HK-2 (cell line): ENCODE data around the gene COL2A1.

Experiments
- DNase-seq: peaks from one replicate; pipeline ENCODE4 v3.0.0-alpha.2; 2018; ENCODE audit not compliant: unreplicated experiment

The COL2A1 gene

DNA sequence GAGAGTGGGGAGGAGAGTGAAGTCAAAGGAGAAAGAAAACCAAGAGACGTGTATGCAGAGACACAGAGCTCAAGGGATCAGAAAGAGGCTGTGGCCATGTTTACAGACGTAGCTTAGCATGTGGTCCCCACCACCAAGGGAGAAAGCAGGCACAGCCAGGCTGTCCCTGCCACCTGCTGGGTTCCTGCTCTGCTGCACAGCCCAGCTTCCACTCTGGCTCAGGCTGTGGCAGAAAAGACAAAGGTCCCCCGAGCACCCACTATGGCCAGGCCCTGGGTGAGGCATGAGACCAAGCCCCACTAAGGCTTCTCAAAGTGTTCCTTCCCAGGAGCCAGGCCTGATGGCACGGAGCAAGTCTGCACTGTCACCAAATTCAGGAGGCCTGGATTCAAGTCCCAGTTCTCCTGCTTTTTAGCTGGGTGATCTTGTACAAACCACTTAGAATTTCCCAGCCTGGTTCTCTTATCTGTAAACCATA, 25.9 kb upstream of the COL2A1 start:
- no peak for DNase-seq

DNA sequence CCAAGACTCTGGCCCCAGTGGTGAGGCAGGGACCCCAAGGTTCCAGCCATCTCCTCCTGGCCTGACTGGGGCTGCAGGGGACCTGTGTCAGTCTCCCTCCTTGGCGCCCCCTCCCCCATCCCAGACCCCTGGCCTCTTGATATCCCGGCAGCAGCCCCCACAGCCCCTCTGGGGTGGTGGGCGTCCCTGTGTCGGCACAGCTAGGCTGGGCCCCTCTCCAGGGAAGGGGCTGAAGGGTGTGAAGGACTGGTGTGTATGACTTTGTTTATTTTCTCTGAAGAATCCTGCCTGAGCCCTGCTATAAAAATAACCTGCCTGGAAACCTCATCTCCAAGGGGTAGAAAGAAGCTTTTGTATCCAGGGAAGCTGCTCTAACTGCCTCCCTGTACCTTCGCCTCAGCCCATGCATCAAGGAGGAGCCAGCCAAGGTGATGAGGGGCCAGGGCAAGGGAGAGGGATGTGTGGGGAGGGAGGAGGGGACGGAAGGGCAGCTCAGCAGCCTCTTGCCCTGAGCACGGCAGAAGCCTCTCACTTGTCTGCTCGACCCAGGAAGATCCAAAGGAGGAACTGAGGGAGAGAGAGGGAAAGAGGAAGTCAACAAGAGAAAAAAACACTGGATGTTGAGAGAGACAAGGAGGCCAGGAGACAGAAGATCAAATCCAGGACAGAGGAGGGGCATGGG, 25.4 kb upstream of the COL2A1 start:
- no peak for DNase-seq

DNA sequence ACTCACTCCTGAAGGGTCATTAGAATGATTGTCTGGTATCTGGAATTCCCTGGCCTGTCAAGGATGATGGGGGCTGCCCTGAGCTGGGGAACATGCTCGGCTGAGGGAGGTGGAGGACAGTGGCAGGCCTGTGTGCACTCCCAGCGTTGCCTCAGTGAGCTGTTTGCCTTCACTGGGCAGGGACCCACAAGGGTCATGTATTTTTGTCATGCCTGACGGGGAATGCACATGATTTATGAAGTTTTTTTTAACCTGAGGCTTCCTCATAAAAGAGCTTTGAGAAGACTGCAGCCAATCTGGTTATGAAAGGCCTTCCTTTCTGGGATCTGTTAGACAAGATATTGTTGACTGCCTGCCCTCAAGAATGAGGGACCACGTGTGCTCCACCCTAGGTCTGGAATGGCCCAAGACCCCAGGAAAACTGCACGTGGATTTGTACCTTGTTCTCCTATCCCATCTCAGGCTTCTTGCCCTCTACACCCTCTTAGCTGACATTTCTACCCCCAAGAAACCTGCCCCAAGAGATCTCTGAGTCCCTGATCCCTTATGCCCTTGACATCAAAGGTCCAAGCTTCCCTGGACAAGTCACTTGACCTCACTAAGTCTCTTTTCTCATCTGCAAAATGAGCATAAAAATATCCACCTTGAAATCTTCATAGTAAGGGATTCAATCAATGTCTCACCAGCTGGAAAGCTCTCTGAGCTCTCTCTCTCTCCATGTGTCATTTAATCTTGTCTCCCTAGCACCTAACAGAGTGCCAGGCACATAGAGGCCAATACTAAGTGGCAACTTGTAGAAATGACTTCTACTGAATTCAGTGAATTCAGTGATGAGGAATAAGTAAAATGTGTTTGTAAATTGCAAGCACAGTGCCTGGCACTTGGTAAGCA, 24.5 kb upstream of the COL2A1 start:
- no peak for DNase-seq

DNA sequence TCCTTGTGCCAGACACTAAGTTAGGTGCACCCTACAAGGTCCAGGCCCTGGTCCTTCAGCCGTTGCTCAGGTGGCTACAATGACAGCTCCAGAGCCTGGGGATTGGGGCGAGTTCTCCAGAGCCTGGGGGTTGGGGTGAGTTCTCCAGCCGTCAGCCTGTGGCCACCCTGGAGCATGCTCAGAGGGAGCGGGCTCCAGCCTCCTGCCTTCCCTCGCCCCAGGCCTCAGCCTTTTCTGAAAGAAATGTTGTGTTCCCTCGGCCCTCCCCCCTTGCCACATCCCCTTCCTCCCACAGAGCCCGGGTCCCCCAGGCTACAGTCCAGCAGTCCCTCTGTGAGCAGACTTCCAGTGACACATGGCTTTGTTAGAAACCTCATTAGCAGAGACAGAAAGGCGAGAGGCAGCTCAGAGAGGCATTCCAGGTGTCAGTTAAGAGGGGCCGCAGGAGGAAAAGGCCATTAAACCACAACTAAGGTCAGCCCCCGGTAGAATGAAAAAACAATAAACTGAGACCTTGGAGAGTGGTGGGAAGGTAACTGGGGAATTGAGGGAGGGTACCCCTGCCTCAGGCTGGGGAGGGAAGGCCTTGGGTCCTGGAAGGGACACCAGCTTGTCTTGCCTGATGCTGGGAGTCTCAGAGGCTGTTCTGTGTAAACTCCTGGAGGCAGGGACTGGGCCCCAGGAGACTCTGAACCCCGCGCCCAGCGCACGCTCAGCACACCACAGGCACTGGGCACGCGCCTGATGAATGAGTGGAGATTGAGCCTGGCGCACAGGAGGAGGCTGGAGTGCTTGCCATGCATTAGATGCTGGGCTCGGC, 23.1 kb upstream of the COL2A1 start:
- DNase-seq, result no peak

DNA sequence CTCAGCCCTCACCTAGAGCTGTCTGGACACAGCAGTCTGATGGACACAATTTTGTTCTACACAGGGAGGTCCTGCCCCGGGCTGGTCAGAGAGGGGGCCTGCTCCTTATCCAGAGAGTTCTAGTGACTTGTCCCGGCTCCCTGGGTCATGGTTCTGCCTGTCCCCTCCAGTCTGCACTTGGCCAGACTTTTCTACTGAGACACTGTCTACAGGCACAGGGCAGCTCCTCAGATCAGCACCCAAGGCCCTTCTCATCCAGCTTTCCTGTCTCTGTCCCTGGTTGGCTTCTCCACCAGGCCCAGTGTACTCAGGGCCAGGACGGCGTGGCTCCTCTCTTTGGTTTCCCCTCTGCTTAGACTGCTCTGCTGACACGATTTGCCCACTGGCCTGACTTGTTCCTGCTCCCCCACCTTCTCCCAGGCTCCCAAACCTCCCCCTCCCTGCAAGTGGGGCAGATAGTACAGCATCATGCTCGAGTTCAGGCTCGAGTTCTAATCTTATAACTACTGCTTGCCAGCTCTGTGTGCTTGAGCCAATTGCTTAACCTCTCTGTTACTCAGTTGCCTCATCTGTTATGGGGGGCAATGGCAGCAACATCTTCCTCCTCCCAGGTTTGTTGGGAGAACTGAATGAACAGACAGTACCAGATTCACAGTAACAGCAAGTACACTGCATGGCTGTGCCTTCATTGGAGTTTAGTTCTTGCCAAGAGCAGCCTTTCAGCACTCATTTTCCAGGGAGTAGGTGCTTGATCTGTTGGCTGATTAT, 22.0 kb upstream of the COL2A1 start:
- DNase-seq, result no peak

DNA sequence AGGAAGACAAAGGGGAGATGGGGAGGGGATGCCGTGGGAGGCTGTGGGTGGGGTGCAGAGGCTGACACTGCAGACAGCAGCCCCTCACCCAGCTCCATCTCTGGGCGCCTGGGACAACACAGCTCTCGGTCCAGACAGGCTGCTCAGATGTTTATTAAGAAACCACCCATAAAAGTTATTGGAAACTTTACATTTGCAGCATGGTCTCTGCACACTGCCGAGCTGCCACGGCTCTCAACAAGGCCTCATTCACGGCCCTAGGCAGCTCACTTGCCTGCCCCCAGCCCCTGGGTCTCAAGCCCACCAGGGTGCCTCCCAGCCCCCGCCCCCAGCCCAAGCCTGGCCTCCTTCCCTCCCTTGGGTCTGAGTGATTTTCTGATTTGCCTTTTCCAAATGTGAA, 21.0 kb upstream of the COL2A1 start:
- no peak for DNase-seq

DNA sequence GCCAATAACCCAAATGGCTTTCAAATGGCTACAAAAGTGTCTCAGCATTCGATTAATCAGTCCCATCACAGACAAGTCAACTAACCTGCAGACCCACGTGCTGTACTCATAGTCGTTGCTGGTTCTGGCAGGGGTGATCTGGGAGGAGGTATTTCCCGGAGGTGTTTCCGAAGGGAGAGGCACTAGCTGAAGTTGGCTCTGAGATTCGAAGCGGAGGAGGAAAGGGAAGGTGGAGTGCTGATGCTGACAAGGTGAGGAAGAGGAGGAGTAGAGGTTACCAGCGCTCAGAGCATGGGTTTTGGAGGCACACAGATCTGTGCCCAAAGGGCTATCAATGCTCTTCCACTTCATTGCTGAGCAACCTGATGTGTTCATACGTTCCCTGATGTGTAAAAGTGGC, 20.5 kb upstream of the COL2A1 start:
- DNase-seq, result no peak

DNA sequence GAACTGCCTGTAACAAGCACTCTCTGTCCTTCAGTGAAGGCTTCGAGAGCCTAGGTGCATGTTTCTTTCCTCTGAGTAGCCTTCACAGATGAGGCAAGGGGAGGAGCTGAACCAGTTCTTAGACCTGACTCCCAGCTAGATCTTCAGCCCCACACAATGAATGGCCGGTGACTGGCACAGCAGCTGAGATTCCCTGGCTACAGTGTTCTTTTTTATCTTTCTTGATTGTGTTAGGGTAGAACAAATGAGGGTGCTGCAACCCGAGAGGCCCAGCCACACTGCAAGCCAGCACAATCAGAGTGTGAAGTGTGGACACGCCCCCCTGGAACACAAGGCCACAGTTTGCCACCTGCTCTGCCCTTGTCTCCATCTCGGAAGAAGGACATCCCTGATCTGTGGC, 19.1 kb upstream of the COL2A1 start:
- DNase-seq, result no peak

DNA sequence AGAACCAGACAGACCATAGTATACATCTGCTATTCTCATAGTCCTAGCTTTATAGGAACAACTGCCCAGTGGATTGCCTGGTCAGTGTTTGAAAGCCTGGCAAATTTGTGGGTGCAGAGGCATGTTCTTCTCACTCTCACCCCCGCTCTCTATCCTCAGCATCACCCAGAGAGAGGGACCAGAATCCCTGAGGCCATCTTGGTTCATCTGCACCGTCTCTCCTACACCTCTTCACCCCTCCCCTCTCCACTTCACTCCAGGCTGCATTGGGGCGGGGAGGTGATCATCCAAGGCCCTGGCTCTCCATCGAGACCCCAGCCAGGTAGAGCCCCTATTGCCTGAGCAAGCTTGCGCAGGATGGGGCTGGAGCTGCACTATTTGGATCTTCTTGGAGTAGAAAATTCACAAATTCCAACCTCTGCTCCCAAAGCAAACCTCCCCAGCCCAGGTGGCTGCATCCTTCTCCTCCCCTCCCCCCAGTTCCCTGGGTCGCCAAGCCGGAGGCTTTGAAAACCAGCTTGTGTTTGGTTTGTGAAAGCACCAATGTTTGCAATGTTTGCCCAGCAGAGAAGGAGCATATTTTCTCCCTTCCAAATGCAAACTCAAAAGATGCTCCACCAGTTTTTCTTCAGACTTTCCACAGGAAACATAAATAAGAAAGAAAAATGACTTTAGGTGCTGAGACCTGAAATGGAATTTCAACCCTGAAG, 18.6 kb upstream of the COL2A1 start:
- no peak for DNase-seq

DNA sequence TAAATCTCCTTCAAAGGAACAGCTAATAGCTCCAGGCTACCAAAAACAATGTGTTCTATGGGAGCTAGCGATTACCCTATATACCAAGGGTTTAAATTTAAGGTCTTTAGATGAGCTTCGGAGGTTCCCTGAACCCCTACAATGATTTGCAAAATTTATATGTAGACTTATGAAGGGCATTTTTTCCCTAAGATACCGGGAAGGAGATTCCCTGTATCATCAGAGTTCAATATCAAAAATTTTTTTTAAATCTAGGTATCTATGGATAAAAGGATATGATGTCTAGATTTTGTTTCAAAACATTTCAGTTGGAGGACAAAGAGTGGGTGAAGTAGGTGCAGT, 17.9 kb upstream of the COL2A1 start:
- no peak for DNase-seq

DNA sequence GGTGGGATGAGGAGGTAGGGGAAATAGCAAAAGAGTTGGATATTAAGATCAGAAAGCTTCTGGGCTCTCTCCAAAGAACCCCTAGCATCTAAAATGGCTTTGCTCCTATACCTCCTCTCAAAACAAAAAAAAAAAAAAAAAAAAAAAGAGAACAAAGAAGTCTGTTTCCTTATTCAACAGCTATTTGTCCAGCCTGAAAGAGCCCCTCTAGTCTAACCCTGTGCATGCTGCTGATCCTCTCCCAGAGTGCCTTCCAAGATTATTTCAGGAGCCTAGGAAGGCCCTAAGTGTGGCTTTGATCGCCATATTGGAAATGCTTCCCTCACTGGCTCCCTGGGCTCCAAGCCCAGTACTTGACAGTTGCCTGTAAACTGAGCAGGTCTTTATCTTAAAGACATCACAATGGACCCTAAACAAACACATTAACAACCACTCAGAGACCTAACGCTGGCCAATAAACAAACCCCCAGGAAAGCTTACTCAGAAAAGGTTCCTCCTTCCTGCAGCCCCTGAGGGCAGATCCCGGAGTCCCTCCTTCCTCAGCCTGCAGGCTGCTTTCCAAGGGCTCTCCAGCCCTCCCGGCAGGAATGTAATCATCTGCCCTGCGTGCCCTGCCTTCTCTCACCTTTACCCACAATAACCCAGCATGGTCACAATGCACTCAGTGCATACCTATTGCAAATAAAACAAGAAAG, 17.4 kb upstream of the COL2A1 start:
- DNase-seq, result no peak

DNA sequence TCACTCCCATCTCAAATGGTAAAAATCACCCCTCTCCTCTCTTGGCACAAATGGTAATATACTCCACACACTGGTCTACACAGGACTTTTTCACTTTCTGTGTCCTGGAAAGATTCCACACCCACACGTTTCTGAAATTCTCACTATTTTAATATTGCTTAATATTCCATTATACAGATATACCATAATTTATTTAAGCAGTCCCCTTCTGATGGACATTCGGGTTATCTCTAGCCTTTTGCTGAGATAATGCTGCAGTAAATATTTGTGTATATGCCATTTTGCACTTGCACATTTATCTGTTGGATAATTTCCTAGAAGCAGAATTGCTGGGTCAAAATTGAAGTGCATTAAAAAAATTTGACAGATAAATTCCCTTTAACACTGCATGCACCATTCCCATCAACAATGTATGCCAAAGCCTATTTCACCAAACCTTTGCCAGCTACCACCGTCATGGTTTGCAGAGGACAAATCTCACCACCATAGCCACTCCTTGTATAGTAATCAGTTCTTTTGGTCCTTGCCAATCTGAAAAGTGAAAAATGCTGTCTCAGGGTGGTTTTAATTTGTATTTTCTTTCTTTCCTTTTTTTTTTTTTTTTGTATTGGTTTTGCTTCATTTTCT, 15.5 kb upstream of the COL2A1 start:
- no peak for DNase-seq

DNA sequence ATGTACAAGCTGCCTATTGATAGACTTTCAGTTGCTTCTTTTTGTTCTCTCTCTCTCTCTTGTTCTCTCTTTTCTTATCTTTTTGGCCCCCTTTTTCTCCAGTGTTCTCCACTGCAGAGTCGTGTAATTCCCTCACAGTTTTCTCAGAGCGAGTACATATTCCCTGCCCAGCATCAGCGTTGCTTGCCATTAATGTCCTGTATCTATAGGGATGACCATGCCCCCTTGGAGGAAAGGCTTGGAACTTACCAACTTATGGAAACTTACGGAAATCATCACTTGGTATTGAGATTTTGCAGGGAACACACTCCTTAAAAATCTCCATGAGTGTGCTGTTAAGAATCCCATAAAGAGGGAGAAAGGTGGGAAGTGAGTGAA, 14.3 kb upstream of the COL2A1 start:
- DNase-seq, result no peak

DNA sequence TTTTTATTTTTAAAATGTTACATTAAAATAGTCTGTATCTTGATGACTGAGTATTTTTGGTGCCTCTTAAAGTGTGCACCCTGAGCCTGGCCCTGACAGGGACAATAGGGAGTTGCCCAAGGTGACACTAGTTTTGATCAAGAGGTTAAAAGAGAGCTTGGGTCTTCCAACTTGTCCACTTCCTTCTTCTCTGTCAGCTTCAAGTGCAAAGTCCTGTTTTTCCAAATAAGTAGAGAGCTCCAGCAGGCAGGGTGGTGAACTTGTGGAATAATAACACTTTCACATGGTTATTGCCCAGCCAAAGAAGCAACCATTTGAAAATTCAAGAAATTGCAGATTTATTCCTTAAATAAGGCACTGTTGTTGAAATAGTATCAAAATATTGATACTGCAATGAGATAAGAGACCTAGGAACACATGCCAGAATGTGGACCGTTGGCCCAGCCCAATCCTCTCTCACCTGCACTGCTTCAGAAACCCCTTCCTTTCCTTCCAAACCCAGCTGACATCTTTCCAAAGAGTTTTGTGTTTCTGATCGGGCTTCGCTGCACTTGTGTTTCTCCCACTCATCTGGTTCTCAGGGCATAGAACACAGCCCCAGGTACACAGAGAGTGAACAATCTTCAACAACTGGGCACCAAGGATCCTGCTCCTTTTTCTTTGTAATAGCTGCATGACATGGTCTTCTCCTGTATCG, 13.8 kb upstream of the COL2A1 start:
- no peak for DNase-seq

DNA sequence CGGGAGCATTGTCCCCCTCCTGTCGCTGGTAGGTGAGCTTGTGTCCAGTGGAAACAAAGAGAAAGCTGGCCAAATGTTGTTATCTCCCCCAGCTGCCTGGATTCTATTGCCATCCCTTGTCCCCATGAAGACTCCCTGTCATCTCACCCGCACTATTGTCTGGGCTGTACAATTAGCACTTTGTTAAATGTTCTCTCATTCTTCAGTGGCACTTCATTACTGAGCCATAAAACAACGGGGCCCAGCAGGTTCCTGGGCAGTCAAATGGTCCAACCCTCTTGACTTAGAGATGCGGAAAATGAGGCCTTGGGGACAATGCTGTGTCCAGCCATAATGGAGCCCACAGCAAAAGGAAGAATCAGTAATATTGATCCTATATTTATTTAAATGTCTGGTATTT, 13.2 kb upstream of the COL2A1 start:
- no peak for DNase-seq

DNA sequence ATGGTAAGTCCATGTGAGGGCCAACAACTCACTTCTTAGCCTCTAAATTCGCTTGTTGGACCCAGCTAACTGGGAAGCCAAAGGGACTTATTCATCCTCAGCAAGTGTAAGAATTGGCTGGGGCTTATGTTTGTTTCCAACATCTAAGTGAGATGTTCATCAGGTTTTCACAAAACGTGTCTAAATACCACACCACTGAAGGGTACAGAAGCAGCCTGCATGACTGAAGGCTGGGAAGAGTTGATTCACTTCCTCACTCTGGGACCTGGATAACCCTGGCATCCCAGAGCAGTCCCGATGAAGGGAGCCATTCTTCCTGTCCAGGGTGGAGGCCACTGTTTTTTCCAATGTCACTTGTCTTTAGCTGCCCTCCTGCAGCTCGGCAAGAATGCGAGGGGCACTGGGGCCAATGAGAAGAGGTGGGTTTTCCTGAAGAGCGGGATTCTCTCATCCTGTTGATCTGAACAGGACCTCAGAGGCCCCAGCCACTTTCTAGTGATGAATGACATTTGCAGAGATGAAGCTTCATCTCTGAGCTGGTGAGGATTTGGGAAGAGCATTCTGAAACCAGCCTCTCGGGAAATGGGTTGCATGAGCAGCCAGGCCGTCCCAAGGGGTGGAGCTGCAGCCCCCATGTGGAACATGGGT, 12.2 kb upstream of the COL2A1 start:
- DNase-seq, result no peak

DNA sequence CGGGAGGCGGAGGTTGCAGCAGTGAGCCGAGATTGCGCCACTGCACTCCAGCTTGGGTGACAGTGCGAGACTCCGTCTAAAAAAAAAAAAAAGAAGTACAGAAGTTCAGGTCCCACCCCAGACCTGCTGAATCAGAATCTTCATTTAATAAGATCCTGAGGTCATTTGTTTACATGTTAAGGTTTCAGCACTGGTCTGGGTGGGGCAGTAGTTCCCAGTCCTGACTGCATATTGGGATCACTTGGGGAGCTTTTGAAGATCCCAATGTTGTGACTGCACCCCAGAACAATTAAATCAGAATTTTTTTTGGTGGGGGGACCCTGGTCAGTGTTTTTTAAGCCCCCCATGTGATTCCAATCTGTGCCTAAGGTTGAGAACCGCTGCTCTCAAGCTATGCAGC, 11.7 kb upstream of the COL2A1 start:
- DNase-seq, result no peak

DNA sequence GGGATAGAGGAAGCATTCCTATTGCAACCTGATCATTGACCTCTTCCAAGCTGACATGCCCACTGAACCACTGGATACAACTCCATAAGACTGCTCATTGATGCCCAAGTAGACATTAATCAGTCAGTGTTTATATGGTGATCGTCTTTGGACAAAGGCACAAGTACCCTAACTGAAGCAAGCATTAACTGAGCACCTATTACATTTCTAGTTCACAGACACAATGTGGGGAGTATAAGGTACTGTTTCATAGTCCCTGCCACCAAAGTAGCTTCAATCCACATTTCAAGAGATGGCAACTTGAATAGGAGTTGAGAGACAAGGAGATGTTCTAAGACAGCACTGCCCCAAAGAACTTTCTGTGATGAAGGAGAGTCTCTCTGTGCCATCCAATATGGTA, 10.9 kb upstream of the COL2A1 start:
- DNase-seq, result no peak

DNA sequence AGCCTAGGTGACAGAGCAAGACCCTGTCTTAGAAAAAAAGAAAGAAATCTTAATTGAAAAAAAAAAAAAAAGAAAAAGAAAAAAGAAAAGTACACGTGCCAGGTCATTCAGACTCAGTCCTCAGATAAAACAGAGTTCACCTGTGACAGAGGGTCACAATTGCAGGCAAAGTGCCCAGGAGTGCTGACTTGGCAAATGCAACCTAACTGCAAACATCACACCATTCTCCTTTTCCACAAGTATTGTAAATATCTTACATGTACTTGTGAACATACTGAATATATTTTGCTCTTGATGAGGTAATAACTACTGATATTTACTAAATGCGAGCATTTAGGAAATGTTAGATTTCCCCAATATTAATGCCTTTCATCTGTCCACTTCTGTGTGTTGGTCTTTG, 9.0 kb upstream of the COL2A1 start:
- DNase-seq, result no peak
